Activated CD4-positive, CD25-positive, alpha-beta regulatory T cell treated with anti-CD3 and anti-CD28 coated beads, Interleukin-2, amount 50 U/mL, for 24 hours (primary cell): ENCODE data around the gene SPTLC1.
"Not testable (repeated sequence)": the region's sequence is repeated elsewhere in the genome, so short reads cannot be mapped to it uniquely, and the experiment has no call there.

Experiments used
- ATAC-seq, 2 donors: fragments of 150-1000 bp; cut with Tn5 transposase; one replicate each; pipeline ENCODE4 v1.10.0; 2021; ENCODE audit warnings: mild to moderate bottlenecking in 1 of 2, moderate library complexity in 1 of 2

SPTLC1 gene

GRCh38 chr9:92140754-92141143, 25.5 kb upstream of the SPTLC1 start:
- ATAC-seq = no peak

GRCh38 chr9:92140074-92140753, 25.0 kb upstream of the SPTLC1 start:
- ATAC-seq = peak; percentile 59 to 63

GRCh38 chr9:92138960-92139540, 23.8 kb upstream of the SPTLC1 start:
- ATAC-seq = not testable (repeated sequence)

- peak; percentile 57 to 63 for ATAC-seq
Measured at GRCh38 chr9:92138157-92138959, 23.1 kb upstream of the SPTLC1 start.

- no peak for ATAC-seq
Measured at GRCh38 chr9:92136184-92136858, 21.1 kb upstream of the SPTLC1 start.

- ATAC-seq = no peak
Measured at GRCh38 chr9:92135576-92135975, 20.4 kb upstream of the SPTLC1 start.

- peak; percentile 74 to 76 for ATAC-seq
Measured at GRCh38 chr9:92133949-92134604, 18.9 kb upstream of the SPTLC1 start.

- ATAC-seq = not testable (repeated sequence)
Measured at GRCh38 chr9:92132913-92133312, 17.7 kb upstream of the SPTLC1 start.

- no peak for ATAC-seq
Measured at GRCh38 chr9:92132501-92132900, 17.3 kb upstream of the SPTLC1 start.

- peak in 1 of 2 donors; percentile 5 for ATAC-seq
Measured at GRCh38 chr9:92122800-92123199, 7.6 kb upstream of the SPTLC1 start.

- ATAC-seq = no peak
Measured at GRCh38 chr9:92122061-92122460, 6.8 kb upstream of the SPTLC1 start.

GRCh38 chr9:92121265-92121664, 6.1 kb upstream of the SPTLC1 start:
- no peak for ATAC-seq

GRCh38 chr9:92120138-92120537, 4.9 kb upstream of the SPTLC1 start:
- no peak for ATAC-seq

GRCh38 chr9:92119586-92119985, 4.4 kb upstream of the SPTLC1 start:
- ATAC-seq = no peak

GRCh38 chr9:92108122-92108521, 7.1 kb downstream of the SPTLC1 start:
- ATAC-seq = no peak

- ATAC-seq = not testable (repeated sequence)
Measured at GRCh38 chr9:92105446-92106225, 9.6 kb downstream of the SPTLC1 start.

GRCh38 chr9:92103601-92104000, 11.6 kb downstream of the SPTLC1 start:
- not testable (repeated sequence) for ATAC-seq

- no peak for ATAC-seq
Measured at GRCh38 chr9:92100237-92100911, 14.8 kb downstream of the SPTLC1 start.

- no peak for ATAC-seq
Measured at GRCh38 chr9:92098638-92099037, 16.6 kb downstream of the SPTLC1 start.

GRCh38 chr9:92097997-92098482, 17.2 kb downstream of the SPTLC1 start:
- ATAC-seq = no peak

GRCh38 chr9:92095236-92095635, 20.0 kb downstream of the SPTLC1 start:
- no peak for ATAC-seq
